Gastroesophageal sphincter (tissue), 3 donors: ENCODE measurements around the gene NCSTN.

ENCODE experiments used
- CTCF ChIP-seq, 4 experiments: fragments of 200-600 bp in 2 of 4; fragments of 450-650 bp in 2 of 4; sonication (generic) in 1 of 4; IDR thresholded peaks; one replicate each; pipeline ENCODE4 v1.5.1; 2017 to 2019; ENCODE audit warnings: antibody characterized with exemption in 4 of 4, mild to moderate bottlenecking in 2 of 4, moderate library complexity in 2 of 4
- POLR2A ChIP-seq, 2 donors: fragments of 450-650 bp; IDR thresholded peaks; one replicate each; pipeline ENCODE4 v1.6.1; 2017; ENCODE audit warnings: antibody characterized with exemption in 2 of 2, mild to moderate bottlenecking in 2 of 2, moderate library complexity in 1 of 2

- TF ChIP-seq POLR2A (IDR thresholded peaks at IDR 0.05) (no peak), CTCF (IDR thresholded peaks at IDR 0.05) (no peak)
Observed at GRCh38 chr1:160338580-160338979, 4.6 kb upstream of the NCSTN start.
